Myocyte (in vitro differentiated cells): ENCODE results near the gene PDLIM4. TPM values are rescaled to one million over a fixed set of nuclear protein-coding genes. Genes with fewer than 3 reads are reported as not detected.

Source experiments
- DNase-seq: peaks from one replicate; pipeline ENCODE4 v3.0.0-alpha.2; 2012; ENCODE audit warnings: low read depth
- total RNA-seq: library from RNA; depleted of rRNA; stranded (reverse); fragments of >200 nt; gene quantifications from 2 replicates; pipeline ENCODE4 v1.2.3, GENCODE V29; 2014

PDLIM4 gene
- total RNA-seq, 1 donor from 2014 or later, result 220 TPM

GRCh38 chr5:132253008-132253441 lies 4.5 kb upstream of the PDLIM4 start:
- DNase-seq, result no peak

GRCh38 chr5:132253452-132254320 lies 3.8 kb upstream of the PDLIM4 start:
- DNase-seq, result no peak

- DNase-seq, result peak; percentile 53
These were observed 3.0 kb upstream of the PDLIM4 start for GRCh38 chr5:132254321-132254977.

DNA sequence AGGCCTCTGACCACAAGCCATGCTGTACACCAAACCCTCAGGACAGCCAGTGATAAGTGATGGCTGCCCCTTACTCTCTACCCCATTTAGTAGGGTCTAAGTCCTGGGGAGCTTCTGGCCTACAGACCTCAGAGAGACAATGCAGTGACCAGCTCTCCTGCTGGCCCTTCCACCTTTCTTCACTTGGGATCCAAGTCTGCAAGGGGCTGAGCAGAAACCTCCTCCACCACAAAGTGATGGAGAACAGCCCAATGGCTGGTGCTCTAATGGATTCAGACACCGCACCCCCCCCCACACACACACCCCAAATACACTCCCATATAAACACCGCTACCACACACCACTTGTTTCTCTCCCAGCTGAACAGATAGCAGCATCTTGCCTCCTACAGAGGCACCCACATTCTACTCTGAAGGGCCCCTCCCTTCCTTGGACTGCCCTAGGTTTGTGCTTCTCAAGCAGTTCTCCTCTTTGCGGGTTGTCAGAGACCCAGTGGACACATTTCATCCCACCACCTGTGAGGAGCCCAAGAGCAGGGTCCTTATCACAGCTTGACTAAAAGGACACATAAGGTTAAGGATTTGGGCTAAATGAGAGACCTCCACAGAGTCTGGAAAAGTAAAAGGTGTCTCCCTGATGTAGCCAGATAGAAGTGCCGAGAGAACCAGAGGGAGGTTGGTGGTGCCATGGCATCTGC lies 1.3 kb upstream of the PDLIM4 start:
- no peak for DNase-seq

DNA sequence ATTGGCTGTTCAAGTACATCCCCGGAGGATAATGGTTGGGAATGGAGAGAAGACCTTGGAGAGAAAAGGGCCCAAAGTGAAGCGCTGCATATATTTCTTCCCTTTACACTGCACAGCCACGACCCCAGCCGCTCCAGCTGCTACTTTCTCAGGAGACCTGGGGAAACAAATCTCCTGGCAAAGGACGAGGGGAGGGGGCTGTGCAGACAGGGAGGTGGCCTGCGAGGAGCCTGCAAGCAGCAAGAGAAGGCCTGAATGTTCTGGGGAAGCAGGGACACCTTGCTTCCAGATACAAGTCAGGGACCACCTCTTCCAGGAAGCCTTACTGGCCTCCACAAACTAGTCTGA lies 739 bp upstream of the PDLIM4 start:
- DNase-seq, result no peak

DNA sequence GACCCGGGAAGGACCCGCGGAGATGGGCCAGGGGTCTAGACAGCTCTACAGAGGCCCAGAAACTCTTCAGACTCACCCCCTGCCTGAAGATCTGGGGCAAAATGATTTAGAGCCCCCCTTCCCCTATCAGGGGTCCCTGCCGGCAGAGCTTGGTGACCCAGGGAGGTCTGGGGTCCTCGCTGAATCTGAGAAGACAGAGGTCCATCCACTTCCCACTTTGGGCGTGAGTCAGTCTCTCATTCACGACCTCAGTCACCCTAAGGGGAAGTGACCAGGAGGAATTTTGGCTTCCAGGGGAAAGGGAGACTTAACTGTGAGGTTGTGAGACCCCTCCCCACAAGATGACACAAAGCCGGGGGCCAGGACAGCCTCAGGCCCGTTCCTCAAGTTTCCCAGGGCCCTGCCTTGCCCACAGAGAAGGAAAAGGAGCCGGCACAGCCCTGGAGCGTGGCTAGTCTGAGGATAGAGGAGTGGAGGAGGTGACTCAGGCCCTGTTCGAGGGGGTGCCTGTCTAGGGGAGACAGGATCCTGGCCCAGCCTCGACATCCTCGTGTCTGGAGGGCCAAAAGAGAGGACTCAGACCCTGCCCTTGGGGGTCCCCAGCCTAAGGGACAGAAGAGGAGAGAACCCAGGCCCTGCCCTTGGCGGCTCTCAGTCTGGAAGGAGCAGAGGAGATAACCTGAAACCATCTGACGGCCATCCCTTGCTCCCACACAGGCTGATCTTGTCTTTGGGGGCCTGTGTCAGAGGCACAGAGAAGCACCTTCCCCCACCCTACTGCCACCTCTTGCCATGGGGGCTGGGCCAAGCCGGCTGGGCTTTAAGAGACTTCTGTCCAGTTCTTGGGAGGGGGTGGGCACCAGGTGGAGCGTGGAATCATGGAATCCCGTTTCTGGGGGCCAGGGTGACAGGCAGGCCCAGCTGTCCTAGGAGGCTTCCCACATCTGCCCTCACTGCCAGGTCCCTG lies 889 bp downstream of the PDLIM4 start:
- DNase-seq, result peak; percentile 92

- peak; percentile 95 for DNase-seq
These were observed 1.8 kb downstream of the PDLIM4 start for GRCh38 chr5:132259069-132259851.

GRCh38 chr5:132260051-132260450 lies 2.6 kb downstream of the PDLIM4 start:
- peak; percentile 49 for DNase-seq

GRCh38 chr5:132260714-132261551 lies 3.4 kb downstream of the PDLIM4 start:
- peak; percentile 94 for DNase-seq

DNA sequence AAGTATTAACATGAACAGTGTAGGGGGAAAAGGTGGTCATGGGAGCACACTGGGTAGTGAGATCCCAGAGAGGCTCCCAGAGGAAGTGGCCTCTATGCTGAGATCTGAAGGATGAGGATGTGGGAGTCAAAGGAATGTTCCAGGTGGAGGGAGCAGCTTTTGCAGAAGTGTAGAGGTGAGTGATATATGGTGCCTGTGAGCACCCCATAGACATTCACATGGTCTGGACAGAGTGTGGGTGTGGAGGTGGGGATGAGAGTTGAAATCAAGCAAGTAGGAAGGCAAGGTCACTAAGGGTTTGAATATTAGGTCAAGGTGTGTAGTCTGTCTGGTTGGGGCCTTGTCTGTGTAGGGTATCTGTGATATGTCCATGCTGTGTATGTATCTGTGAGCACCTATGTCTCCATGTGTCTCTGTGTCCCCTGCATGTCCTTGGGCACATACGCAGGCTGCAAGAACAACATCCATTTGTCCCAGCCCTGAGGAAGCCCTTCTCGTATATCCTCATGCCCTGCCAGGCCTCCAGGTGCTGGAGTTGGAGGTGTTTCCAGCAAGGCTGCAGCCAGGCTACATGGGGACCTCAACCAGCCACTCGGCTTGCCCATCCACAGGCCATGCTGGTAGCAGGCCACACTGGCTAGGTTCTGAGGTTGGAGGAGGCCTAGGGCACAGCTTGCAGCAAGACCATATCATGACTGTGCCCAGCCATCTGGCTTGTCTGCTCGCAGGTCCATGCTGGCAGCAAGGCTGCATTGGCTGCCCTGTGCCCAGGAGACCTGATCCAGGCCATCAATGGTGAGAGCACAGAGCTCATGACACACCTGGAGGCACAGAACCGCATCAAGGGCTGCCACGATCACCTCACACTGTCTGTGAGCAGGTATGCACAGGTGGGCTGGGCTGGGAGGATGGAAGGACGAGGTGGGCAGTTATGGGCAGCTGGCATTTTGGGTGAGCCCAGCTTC lies 4.7 kb downstream of the PDLIM4 start:
- no peak for DNase-seq

DNA sequence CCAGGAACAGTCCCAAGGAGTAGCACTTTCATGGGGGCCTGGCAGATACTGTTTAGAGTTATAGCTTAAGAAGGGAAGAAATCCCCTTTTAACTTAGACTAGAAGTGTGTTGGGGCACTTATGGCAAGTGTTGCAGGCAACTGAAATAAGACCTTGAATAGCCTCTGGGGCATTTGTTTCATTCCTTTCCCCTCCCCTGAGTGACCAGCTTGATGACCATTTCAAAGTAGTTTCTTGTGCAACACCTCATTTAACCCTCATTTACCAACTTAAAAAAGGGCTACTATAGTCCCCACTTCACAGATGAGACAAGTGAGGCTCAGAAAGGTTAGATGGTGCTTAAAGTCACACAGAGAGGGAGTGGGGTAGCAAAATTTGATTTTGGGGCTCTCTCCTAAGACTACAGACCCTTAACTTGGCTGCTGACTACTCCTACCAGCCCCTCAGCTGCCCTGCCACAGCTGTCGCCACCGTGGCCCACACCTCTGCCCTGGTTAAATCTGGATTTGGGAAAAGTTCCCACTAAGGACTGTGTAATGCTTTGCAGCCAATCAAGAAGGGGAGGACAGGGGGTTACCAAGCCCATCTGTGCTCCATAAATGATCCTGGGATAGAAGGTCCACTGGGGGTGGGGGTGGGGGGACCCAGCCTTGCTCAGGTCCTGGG lies 5.5 kb downstream of the PDLIM4 start:
- DNase-seq, result peak; percentile 68

- DNase-seq, result peak; percentile 86
These were observed 6.2 kb downstream of the PDLIM4 start for GRCh38 chr5:132263548-132264261.

DNA sequence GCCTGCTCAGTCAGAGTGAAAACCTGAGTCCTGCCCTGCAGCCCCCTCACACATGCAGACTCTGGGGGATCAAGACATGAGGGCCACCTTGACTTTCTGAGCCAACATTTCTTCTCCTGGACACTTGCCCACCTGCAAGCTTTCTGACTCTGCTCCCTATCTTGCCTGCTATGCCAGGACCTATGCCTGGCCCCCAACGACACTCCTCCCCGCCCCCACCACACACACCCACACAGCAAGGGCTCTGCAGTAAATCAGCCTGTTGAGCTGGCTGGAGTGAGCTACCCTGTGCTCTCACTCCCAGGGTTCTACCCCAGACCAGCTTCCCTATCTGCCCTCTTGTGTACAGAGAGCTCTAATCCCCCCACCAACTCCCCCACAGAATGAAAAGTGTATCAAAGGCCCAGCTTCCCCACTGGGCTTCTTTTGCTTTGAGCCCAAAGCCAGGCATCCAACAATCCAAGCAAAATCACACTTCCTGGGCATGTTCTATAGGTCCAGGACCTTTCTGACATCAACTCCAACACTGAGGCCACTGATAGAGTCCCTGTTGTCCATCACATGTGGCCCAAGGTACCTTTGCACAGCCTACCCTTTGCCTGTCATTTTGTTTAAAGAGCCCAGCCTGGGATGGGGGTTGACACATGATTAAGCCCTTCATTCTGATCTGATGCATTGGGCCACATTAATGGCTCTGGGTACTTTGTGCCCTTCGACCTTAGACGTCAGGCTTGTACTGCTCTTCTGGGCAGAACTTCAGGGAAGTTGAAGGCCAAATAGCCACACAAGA lies 7.2 kb downstream of the PDLIM4 start:
- no peak for DNase-seq

DNA sequence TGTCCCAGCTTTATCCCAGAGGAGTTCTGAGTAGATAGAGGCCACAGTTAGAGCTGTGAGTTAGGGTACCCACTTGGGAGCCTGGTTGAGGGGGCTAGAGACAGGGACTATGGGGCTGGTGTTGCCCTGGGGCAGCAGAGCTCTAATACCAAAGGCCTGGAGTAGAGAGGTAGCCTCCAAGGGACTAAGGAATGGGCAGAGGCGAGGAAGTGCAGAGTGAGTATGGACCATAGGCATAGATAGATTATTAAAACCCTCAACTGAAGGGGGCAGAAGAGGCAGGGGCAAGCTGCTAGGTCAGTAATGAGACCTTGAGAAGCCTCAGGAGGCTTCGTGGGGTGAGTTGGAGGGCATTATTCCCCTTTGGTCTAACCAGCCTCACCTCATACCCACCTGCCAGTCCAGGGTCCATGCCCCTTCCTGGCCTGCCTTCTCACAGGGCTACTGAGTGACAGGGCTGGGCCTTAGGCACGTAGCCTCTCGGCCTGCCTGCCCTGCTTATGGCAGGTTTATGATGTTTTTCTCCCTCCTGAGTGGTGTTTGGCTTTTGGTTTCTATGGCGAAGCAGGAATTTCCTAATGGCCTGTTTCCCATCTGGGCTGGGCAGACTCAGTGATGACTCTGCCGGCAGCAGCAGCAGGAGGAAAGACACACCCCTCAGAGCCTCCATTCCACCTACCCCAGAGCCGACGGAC lies 8.0 kb downstream of the PDLIM4 start:
- peak; percentile 82 for DNase-seq
